ENCODE measurements around the gene IL17RC.
"Not testable (repeated sequence)": the region's sequence is repeated elsewhere in the genome, so short reads cannot be mapped to it uniquely, and the experiment has no call there.

The IL17RC gene

DNA sequence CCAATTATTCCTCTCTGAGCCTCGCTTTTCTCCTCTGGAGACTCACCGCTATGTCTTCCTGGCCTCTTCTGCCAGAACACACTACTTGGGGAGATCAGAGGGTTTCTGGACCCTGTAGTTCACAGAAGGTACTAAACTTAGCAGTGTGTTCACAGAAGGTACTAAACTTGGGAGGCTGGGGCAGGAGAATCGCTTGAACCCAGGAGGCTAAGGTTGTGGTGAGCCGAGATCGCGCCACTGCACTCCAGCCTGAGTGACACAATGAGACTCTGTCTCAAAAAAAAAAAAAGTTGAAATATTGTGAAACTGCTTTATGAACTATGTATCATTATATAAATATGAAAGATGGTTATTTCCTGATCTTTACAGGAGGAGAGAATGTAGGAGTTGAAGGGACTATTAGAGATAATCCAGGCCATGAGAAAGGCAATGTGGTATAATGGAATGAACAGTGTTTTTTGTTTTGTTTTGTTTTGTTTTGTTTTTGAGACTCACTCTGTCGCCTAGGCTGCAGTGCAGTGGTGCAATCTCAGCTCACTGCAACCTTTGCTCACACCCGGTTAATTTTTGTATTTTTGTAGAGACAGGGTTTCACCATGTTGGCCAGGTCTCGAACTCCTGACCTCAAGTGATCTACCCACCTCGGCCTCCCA, 20.0 kb upstream of the IL17RC start:
- DNase-seq, result not testable (repeated sequence)

DNA sequence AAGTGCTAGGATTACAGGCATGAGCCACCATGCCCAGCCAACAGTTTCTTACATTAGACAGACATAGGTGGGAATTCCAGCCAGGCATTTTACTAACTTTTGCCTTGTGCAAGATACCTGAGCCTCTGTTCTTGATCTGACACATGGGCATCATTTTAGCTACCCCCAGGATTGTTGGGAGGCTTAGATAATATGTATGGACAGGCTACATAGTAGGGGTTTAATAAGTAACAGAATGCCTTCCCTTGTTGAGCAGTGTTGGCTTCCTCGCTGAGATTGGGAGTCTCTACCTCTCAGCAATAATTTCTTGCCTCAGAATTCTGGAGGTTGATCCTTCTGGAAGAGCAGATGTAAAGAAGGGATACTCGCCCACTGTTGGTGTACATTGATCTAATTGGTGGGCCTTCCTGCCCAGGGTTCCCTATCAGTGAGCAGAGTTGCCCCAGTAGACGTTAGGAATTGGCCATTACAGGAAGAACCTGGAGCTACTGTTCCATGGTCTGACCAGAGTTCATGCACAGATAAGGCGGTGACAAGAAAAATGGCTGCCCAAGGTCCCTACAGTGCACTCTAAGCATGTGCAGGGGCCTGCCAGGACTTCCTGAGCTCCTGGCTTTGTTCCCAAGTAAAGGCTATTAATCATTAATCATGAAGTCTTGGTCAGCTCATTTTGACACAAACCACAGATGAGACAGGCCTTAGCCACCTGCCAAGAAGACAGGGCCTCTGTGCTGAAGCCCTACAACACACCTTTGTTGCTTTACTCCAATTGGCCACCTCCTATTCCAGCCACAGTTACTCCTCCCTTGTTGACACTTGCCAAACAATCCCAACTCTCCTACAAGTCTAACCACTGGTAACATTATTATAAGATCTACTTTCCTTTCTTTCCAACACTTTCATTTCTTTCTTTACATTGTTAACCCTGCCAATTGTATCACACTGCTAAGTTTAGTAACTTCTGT, 19.2 kb upstream of the IL17RC start:
- peak; percentile 37 for DNase-seq

- DNase-seq, result no peak
Measured at GRCh38 chr3:9898467-9899241, 18.2 kb upstream of the IL17RC start.

GRCh38 chr3:9899289-9899791, 17.6 kb upstream of the IL17RC start:
- DNase-seq, result no peak

DNA sequence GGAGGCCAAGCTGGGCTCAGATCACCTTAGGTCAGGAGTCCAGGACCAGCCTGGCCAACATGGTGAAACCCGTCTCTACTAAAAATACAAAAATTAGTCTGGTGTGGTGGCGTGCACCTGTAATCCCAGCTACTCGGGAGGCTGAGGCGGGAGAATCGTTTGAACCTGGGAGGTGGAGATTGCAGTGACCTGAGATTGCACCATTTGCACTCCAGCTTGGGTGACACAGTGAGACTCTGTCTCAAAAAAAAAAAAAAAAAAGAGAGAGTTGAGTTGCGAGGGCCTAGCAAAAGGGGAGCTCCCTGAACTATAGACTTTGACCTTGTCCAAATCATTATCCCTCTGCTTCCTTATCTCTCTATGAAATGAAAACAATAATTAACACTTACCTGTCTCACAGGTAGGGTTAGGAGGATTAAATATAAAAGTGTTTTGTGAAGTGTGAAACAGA, 15.9 kb upstream of the IL17RC start:
- not testable (repeated sequence) for DNase-seq

- no peak for DNase-seq
Measured at GRCh38 chr3:9901967-9902366, 14.9 kb upstream of the IL17RC start.

GRCh38 chr3:9902372-9903237, 14.3 kb upstream of the IL17RC start, which contains the start of gene IL17RE:
IL17RE (plus strand) TSS chr3:9902848; CDS start chr3:9902933, 85 bp downstream.
- no peak for DNase-seq

- DNase-seq, result peak; percentile 62
Measured at GRCh38 chr3:9903238-9903624, 13.7 kb upstream of the IL17RC start.

DNA sequence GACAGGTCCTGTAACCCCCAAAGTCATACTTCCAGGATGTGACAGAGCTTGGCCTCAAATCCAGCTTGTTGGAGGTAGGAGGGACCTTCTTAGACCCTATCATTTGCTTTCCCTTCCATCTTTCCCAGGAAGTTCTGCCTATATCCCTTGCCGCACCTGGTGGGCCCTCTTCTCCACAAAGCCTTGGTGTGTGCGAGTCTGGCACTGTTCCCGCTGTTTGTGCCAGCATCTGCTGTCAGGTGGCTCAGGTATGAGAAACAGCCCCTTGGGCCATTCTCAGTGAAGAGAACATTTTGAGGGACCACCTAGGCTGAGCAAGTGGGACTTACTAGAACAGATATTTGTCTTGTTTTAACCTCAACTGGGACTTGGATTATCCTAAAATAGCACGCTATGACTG, 13.0 kb upstream of the IL17RC start:
- DNase-seq, result no peak

GRCh38 chr3:9906480-9906879, 10.4 kb upstream of the IL17RC start:
- no peak for DNase-seq

- DNase-seq, result no peak
Measured at GRCh38 chr3:9908286-9908685, 8.6 kb upstream of the IL17RC start.

DNA sequence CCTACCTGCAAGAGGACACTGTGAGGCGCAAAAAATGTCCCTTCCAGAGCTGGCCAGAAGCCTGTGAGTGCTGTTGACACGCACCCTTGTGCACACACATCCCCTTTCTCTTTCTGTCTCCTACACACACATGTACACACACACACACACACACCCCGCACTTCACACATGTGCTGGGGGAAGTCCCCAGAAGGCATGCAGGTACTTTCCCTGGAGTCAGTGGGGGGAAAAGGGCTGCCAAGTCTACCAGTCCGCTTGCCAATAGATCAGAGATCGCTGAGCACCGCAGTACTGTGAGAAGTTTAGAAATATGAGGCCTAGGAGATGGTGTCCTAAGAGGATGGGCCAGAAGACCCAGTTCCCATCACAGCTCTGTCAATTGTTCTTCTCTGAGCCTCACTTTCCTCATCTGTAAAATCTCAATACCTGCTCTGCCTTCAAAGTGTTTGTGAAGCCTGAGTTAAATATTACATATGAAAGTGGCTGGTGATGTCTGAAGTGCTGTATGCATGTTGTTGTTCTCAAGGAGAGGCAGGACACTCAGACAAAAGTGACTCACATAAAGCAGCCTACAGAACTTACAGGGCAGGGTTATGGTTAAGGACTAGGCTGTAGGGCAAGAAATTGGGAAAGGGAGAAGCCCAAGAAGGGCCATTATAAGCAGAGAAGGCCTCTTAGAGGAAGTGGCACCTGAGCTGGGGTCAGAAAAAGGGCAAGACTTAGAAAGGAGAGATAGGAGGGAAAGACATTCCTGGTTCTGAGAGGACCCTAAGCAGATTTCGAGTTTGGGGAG, 7.5 kb upstream of the IL17RC start:
- no peak for DNase-seq

DNA sequence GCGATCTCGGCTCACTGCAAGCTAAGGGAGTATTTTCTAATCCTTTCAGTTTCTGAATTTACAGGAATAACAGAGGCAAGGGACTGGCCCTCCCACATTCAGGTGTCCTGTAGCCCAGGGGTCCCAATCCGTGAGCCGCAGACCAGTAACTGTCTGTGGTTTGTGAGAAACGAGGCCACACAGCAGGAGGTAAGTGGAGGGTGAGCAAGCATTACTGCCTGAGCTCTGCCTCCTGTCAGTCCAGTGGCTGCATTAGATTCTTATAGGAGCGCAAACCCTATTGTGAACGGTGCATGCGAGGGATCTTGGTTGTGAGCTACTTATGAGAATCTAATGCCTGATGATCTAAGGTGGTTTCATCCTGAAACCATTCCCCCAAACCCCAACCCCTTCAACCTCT, 5.0 kb upstream of the IL17RC start:
- no peak for DNase-seq

DNA sequence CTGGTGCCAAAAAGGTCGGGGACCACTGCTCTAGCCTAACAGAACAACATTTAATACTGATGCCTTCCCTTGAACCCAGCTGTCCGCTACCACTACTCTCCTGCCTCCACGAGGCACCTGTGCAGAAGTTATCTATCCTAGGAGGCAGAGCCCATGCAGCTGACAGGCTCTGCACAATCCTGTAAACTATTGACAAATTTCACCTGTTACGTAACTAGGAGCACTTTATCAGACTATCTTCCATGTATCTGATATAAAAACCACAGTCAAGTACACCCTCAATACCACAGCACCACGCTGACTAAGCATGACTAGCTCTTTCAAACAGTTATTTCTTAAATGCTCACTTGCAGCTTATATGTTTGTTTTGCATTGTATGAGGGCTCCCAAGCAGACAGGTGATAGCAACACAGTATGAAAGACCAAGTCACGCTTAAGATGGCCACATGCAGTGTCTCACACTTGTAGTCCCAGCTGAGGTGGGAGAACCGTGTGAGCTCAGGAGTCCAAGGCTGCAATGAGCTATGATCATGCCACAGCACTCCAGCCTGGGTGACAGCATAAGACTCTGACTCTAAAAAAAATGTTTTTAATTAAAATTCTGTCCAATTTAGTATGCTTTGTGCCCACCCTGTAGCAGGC, 4.5 kb upstream of the IL17RC start:
- DNase-seq, result no peak

DNA sequence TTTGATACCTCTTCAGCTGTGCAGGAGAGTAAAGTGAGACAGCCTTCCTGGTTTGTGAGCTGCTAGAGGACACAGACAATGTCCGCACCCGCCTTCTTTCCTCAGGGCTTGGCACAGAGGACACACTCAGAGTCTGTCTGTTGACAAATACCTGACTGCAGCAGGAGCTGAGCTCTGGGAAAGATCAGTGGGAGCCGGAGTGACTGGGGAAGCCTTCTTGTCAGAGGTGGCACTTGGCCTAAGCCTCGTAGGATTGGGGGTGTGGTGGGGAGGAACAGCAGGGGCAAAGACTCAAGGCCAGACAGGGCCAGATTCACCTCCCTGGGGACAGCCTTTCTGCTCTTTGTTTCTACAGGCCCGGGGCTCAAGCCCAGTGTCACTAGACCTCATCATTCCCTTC, 3.3 kb upstream of the IL17RC start:
- no peak for DNase-seq

- no peak for DNase-seq
Measured at GRCh38 chr3:9914011-9914410, 2.9 kb upstream of the IL17RC start.

- DNase-seq, result no peak
Measured at GRCh38 chr3:9914559-9915253, 2.2 kb upstream of the IL17RC start.

DNA sequence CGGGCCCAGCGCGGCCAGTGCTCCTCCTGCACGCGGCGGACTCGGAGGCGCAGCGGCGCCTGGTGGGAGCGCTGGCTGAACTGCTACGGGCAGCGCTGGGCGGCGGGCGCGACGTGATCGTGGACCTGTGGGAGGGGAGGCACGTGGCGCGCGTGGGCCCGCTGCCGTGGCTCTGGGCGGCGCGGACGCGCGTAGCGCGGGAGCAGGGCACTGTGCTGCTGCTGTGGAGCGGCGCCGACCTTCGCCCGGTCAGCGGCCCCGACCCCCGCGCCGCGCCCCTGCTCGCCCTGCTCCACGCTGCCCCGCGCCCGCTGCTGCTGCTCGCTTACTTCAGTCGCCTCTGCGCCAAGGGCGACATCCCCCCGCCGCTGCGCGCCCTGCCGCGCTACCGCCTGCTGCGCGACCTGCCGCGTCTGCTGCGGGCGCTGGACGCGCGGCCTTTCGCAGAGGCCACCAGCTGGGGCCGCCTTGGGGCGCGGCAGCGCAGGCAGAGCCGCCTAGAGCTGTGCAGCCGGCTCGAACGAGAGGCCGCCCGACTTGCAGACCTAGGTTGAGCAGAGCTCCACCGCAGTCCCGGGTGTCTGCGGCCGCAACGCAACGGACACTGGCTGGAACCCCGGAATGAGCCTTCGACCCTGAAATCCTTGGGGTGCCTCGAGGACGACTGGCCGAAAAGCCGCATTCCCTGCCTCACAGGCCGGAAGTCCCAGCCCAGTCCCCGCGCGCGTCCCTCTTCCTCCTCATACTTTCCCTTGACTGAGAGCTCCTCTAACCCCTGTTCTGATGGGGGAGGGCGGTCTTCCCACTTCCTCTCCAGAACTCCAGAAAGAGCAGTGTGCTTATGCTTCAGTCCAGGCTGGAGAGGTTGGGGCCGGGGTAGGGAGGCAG, 1.4 kb upstream of the IL17RC start:
- DNase-seq, result peak; percentile 63

DNA sequence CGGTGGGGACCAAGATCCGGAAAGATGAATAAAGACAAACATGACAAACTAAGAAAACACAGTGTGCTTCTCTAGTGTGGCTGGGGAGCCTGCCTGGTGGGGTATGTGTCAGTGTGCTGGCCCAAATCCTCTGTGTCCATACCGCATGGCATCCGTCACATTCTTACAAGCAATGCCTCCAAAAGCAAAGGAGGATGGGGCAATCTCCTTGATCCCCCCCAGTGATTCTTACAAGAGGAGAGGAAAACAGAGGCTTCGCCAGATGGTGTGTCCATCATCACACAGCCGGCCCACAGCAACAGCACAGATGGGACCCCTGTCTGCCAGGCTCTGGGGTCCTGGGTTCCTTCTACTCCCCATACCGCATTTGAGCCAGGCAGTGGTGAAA, 558 bp upstream of the IL17RC start:
- DNase-seq, result peak; percentile 44

Measured in fibroblast of skin of abdomen (primary cell).